ENCODE measurements around the gene ETNK2.

Gene ETNK2

GRCh38 chr1:204174958-204175357 is 23.1 kb upstream of the ETNK2 start:
- DNase-seq, result no peak

- DNase-seq, result no peak
These were observed 20.7 kb upstream of the ETNK2 start for GRCh38 chr1:204172404-204173029.

GRCh38 chr1:204171751-204172178 is 19.9 kb upstream of the ETNK2 start:
- no peak for DNase-seq

DNA sequence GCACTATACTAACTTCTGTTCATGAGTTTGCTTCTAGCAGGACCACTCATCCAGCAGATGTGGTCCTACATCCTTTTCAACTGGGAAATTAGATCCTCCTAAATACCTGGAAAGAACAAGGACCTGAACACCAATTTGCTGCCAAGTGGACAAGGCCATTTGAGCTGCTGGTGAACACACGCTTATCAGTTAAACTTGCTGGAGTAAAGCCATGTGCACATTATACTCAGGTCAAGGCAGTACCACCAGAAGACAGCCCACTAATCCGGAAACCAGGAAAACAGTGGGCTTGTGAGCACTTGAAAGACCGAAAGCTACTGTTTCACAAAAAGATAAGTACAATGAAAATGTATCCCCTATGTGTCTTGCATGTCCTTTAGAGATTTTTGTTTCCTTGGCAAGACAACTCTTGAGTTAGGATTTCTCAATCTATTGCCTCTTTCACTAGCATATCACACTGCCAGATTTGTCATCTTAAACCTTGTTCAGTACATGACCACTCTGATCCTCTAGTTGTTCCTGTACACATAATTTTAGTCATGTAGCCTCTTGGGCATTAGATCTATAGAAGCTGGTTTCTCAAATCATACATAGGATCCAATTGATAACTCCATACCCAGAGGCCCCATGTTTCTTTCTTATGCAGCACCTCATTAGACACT is 18.8 kb upstream of the ETNK2 start:
- no peak for DNase-seq

DNA sequence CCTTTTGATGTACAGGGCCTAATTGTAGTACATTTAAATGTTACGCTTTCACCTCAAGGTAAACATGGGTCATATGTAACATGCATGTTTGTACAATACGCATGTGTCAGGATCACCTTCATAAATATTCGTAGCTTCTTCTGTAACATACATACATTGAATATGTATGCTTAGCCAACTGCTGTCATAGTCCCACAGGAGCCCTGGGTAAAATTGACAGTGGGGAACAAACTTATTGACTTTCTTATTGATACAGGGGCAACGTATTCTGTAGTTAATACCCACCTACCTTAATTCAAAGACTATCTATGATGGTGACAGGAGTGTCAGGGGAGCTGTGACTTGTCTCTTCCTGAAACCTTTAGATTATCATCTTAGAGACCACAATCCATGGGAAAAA is 18.0 kb upstream of the ETNK2 start:
- DNase-seq, result no peak

- no peak for DNase-seq
These were observed 15.9 kb upstream of the ETNK2 start for GRCh38 chr1:204167730-204168129.

- DNase-seq, result no peak
These were observed 14.4 kb upstream of the ETNK2 start, which contains the start of gene REN for GRCh38 chr1:204166219-204166618. REN (minus strand) TSS chr1:204166337; CDS start chr1:204166293, 44 bp downstream.

GRCh38 chr1:204162494-204163074 is 10.7 kb upstream of the ETNK2 start:
- peak; percentile 71 for DNase-seq

DNA sequence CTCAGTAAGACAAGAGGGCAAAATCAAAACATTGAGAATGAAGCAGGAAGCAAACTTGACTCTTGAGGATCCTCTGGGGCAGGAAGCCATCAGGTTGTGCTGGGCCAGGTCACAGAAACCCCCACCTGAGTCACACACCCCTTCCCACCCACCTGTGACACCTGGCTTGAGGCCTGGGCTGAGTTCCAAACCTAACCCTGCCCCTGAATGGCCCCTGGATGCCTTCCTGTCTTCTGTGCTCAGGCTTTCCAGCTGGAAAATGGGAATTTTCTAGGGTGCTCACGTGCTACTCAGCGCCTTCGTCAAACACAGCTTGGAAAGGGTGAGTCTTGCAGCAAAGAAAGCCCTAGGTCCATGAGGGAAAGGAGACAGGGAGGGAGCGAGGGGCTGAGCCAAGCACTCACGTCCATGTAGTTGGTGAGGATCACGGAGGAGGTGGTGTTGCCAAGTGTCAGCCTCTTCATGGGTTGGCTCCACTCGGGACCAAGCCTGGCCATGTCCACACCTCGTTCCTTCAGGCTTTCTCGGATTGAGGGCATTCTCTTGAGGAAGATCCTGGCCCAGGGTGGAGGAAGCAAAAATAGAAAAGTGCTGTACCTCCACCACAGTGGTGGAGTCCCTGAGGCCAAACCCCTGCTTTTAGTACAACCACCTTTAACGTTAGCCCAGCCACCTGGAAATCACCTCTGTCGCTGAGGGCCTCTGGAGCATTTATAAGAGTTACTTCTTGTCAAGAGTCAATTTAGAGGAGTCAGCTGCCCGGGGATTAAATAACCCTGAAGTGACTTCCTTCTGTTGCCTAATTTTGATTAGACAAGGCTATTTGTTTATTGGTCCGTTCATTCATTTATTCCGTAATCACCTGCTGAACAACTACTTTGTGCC is 10.0 kb upstream of the ETNK2 start:
- DNase-seq, result no peak

GRCh38 chr1:204157962-204158361 is 6.1 kb upstream of the ETNK2 start:
- no peak for DNase-seq

- DNase-seq, result no peak
These were observed 4.0 kb upstream of the ETNK2 start for GRCh38 chr1:204155881-204156280.

- DNase-seq, result no peak
These were observed 2.9 kb upstream of the ETNK2 start for GRCh38 chr1:204154568-204155255.

- no peak for DNase-seq
These were observed 1.8 kb upstream of the ETNK2 start for GRCh38 chr1:204153667-204154066.

DNA sequence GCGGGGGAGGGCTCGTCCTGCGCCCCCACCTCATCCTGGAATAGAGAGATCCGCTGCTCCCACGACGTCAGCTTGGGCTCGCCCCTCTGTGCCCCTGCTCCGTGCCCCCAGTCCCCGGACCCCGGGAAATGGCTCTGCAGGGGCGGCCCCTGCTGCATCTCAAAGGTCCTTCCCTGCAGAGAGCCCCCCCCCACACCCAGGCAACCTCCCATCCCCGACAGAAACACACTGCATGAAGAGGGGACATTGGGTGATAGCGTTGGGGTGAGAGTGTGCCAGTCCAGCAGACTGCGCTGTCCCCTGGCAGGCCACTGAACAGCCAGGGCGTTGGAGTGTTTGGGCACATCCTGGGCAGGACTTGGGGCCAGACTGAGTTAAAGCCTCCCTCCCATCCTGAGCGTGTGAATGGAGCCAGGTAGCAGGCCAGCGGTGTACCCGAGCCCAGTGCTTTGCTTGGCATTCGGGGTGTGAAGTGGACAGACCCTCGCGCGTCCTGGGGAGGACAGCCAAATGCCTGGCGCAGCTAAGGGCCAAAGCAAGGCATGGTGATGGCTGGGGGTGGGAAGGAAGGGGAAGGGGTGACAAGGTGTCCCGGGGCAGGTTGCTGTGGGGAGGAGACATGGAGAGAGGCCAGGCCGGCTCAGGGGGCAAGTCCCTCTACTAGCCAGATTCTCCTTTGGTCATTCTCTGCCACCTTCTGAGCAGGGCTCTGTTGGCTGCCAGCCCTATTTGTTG is 633 bp upstream of the ETNK2 start:
- no peak for DNase-seq

DNA sequence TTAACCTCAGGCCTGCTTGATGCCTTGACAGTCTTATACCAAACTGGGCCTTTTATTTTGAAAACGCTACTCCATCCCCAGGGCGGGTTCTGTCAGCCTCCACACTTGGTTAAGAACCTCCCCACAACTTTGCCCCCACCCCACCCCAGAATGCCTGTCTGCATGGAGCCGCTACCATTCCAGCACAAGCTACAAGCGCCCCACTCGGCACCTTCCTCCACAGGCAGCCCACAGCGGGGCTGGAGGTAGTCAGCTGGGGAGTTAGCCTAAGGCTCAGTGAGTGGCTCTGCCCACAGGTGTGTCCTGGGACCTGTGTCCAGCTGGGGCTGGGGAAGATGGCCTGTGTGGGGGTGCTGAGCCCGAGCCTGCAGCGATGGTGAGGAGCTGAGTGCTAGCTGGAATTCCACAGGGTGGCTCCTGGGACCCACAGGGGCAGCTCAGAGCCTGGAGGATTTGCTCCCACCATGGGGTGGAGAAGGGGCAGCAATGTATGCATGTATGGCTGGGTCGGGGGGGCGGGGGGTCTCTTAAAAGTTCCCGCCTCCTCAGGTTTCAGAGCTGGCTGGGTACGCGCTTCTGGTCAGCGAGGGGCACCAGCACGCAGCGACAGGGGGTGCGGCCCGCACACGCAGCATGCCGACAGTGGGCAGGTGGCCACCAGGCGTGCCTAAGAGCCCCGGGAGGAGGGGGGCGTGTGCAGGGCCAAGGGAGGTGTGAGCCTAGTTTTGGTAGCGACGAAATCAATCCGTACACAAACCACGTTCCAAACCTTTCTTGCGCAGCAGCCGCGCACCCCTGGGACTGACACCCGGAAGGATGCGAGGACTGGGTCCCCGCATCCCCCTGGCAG is 917 bp downstream of the ETNK2 start:
- DNase-seq, result no peak

DNA sequence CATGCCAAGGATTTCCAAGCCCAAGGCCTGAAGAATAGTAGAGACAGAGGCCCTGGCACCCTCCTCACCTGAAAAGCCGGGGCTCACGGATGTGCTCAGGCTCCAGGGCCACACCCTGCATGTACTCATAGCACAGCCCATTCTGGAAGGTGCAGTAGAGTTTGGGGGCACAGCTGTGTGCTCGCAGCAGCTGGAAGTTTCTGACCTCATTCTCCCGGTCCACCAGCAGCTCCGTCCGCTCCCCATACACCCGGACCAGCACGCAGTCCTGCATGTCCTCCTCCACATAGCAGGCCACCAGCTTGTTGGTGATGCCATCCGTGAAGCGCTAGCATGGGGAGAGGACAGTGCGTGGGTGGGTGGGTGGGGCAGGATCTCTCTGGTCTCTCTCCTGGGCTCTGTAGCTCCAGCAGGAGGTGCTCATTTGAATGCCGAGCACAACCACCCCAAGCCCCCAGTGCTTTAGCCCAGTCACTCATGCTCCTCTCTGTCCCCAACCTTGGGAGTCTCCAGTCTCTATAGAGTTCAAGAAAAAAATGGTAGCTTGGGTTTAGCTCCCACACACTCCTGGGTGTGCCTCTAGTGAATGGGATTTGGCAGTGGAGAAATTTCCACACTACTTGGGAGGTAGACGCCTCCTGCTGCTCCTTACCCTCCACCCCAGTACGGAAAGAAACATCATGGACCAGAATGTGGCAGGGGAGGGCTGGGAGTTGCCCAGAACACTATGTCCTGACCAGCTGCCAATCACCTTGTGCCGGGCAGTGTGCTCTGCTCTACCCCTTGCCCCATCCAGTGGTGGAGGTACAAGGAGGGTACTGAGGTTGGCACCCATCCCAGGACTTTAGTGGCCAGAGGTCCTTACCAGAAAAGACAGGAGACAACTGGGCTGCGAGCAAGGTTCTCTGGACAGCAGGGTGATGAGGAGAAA is 1.9 kb downstream of the ETNK2 start:
- DNase-seq, result no peak

DNA sequence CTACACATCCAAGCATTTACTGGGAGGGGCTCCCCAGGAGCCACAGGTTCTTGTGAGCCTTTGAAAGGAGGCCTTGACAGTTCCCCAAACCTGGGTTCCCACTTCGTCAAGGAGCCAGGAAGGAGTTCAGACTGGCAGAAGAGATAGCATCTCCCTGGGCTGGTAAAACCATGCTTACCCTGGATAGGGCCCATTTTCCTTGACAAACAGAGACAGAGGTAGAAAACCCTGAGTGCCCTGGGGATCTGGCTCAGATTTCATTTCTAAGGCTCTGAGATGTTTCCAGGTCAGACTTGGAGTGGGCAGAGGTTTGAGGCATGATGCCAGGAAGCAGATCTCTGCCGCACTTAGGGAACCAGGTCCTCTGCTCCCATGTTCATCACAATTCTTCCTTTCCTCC is 2.7 kb downstream of the ETNK2 start:
- DNase-seq, result no peak

DNA sequence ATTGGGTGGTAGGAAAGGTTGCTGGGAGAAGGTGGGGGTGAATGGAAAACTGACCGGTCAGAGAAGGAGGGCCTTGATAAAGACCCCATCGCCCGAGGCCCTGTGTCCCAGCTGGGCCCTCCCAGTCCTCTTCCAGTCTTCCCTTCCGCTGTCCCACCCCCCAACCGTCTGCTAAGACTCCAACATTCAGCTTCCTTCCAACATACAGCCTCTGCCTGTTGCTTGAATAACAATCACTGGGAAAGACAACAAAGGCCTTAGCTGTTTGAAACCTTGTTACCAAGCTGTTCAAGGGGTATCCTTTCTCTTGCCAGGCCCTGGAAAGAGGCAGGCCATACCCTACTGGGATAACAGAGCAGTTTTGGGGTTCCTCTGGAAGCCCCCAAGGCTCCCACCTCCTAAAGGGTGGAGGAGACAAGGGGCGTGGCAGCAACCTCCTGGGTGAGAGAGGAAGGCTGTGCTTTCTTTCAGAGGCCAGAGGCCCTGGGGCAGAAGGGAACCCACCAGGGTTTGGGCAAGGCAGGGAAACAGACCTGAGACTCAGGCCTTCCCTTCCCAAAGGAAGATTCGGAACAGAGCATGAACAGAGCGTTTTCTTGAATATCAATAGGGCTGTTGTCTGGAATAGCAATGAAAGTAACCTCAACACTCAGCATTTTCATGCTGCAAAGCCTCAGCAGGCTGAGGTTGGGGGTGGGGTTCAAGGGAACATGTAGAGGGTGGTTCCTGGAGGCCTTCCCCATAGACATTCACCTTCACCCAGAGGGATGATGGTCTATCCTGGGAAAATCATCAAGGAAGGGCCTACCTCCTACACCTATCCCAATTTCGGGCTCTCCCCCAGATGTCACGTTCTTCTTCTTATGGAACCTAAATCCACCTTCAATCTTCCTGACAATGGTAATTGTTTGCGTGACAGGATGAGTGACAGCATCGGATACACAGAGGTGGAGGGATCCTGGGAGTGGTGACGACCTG is 4.1 kb downstream of the ETNK2 start:
- no peak for DNase-seq

GRCh38 chr1:204146965-204147364 is 4.9 kb downstream of the ETNK2 start:
- no peak for DNase-seq

Measured in effector CD8-positive, alpha-beta T cell (primary cell).